ENCODE results near the gene AGO1.

- TF ChIP-seq CTCF (IDR thresholded peaks at IDR 0.05 in 4 of 5, conservative IDR thresholded peaks at IDR 0.05 in 1 of 5) (no peak), POLR2A (IDR thresholded peaks at IDR 0.05) (no peak)
Measured at GRCh38 chr1:35935442-35936388, 52.7 kb downstream of the AGO1 start.

All from gastrocnemius medialis (tissue), 4 donors.